ENCODE measurements around the gene FASTKD3.

DNA sequence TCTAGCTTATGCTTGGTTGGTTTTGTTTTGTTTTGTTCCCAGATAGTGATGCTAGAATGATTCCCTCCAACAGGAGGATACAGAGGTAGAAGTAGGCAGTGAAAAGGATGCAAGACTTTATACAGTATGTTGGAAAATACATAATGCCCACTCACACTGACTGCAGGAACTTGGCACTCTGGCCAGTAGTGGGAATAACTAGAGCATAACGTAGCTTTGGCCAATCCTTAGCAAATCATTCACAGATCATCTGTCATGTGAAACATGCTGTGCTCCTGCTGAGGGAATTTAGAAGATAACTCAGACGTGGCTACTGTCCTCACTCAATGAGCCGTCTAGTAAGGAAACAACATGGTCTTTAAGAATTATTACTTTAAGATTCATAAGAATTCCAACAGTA lies 31.4 kb downstream of the FASTKD3 start:
- TF ChIP-seq EZH2phosphoT487 (IDR thresholded peaks at IDR 0.05; ENCODE audit: insufficient read depth, low read depth) (no peak), EZH2 (IDR thresholded peaks at IDR 0.05; ENCODE audit: insufficient read depth, poor library complexity, severe bottlenecking) (no peak)

All from GM23248 (cell line).